Stimulated activated CD4-positive, alpha-beta T cell treated with anti-CD3 and anti-CD28 coated beads, Interleukin-4, amount 100 ng/mL, for 48 hours (primary cell): Measurements from ENCODE around the gene RBFOX1.

Experiments used
- DNase-seq, 2 donors: peaks; one replicate each; pipeline ENCODE4 v3.0.0-alpha.2; 2020; ENCODE audit warnings: low read depth in 2 of 2

Gene RBFOX1

GRCh38 chr16:7680296-7680695, 347.7 kb downstream of the RBFOX1 start:
- DNase-seq: no peak

GRCh38 chr16:7688811-7689210, 356.2 kb downstream of the RBFOX1 start:
- no peak for DNase-seq

GRCh38 chr16:7689234-7689633, 356.6 kb downstream of the RBFOX1 start:
- no peak for DNase-seq

- DNase-seq: no peak
Observed at GRCh38 chr16:7691533-7691932, 358.9 kb downstream of the RBFOX1 start.

- DNase-seq: no peak
Observed at GRCh38 chr16:7703672-7704071, 371.0 kb downstream of the RBFOX1 start.

GRCh38 chr16:7705885-7706284, 373.2 kb downstream of the RBFOX1 start:
- DNase-seq: no peak

- DNase-seq: no peak
Observed at GRCh38 chr16:7709186-7709585, 376.5 kb downstream of the RBFOX1 start.

GRCh38 chr16:7713244-7713643, 380.6 kb downstream of the RBFOX1 start:
- no peak for DNase-seq

- no peak for DNase-seq
Observed at GRCh38 chr16:7714775-7715174, 382.1 kb downstream of the RBFOX1 start.

GRCh38 chr16:7716660-7717550, 384.3 kb downstream of the RBFOX1 start:
- no peak for DNase-seq

- no peak for DNase-seq
Observed at GRCh38 chr16:7722761-7723160, 390.1 kb downstream of the RBFOX1 start.

- no peak for DNase-seq
Observed at GRCh38 chr16:7731141-7731540, 398.5 kb downstream of the RBFOX1 start.

GRCh38 chr16:7736138-7736665, 403.6 kb downstream of the RBFOX1 start:
- DNase-seq: no peak

- no peak for DNase-seq
Observed at GRCh38 chr16:7742626-7743025, 410.0 kb downstream of the RBFOX1 start.

GRCh38 chr16:7744546-7745264, 412.1 kb downstream of the RBFOX1 start:
- no peak for DNase-seq

GRCh38 chr16:7745276-7745675, 412.6 kb downstream of the RBFOX1 start:
- no peak for DNase-seq

- DNase-seq: no peak
Observed at GRCh38 chr16:7746941-7747340, 414.3 kb downstream of the RBFOX1 start.

- no peak for DNase-seq
Observed at GRCh38 chr16:7748522-7748921, 415.9 kb downstream of the RBFOX1 start.

GRCh38 chr16:7755347-7755882, 422.8 kb downstream of the RBFOX1 start:
- no peak for DNase-seq
